WTC11 (cell line): ENCODE results near the gene TLX2. TPM values are rescaled to one million over a fixed set of nuclear protein-coding genes. Genes with fewer than 3 reads are reported as not detected.

Experiments
- ATAC-seq: fragments of 200-7000 bp; cut with Tn5 transposase; 2 replicates; pipeline ENCODE4 v1.10.0; 2021; ENCODE audit warnings: mild to moderate bottlenecking, moderate library complexity
- CTCF ChIA-PET: fragments of 300-600 bp; sonication (Branson Sonifier 250); formaldehyde crosslinking; loops from one replicate; lab custom pipeline; 2021; ENCODE audit warnings: antibody characterized with exemption; lab: Charles Lee
- POLR2A ChIA-PET: fragments of 350-600 bp; sonication (Branson Sonifier 250); formaldehyde crosslinking; loops from one replicate; lab custom pipeline; 2021; ENCODE audit warnings: antibody characterized with exemption; lab: Charles Lee
- DNase-seq: peaks from one replicate; pipeline ENCODE4 v3.0.0; 2021; ENCODE audit warnings: low spot score
- H3K27ac Mint-ChIP-seq: 2 replicates; pipeline ENCODE4 v1.8.0; 2021; ENCODE audit warnings: mixed read lengths
- H3K27me3 Mint-ChIP-seq: 2 replicates; pipeline ENCODE4 v1.8.0; 2021; ENCODE audit warnings: low read depth, mild to moderate bottlenecking, moderate library complexity, mixed read lengths
- H3K36me3 Mint-ChIP-seq: 2 replicates; pipeline ENCODE4 v1.8.0; 2021; ENCODE audit warnings: mixed read lengths
- H3K4me1 Mint-ChIP-seq: 2 replicates; pipeline ENCODE4 v1.8.0; 2022; ENCODE audit warnings: mixed read lengths
- H3K4me3 Mint-ChIP-seq: 2 replicates; pipeline ENCODE4 v1.8.0; 2021; ENCODE audit warnings: mild to moderate bottlenecking, moderate library complexity, mixed read lengths
- H3K9me3 Mint-ChIP-seq: 2 replicates; pipeline ENCODE4 v1.8.0; 2021; ENCODE audit warnings: mixed read lengths
- AFF4 ChIP-seq: sonication (generic); formaldehyde crosslinking; IDR thresholded peaks from 2 replicates; pipeline ENCODE4 v1.8.1; 2023; ENCODE audit warnings: mild to moderate bottlenecking, missing genetic modification reagents, borderline replicate concordance
- ATF3 ChIP-seq: sonication (generic); formaldehyde crosslinking; conservative IDR thresholded peaks from 2 replicates; pipeline ENCODE4 v1.8.1; 2022; ENCODE audit warnings: mild to moderate bottlenecking, missing genetic modification reagents
- ATF6 ChIP-seq: sonication (generic); formaldehyde crosslinking; IDR thresholded peaks from 2 replicates; pipeline ENCODE4 v1.8.1; 2023; ENCODE audit warnings: mild to moderate bottlenecking, missing genetic modification reagents
- CBFB ChIP-seq: sonication (generic); formaldehyde crosslinking; IDR thresholded peaks from 2 replicates; pipeline ENCODE4 v1.8.1; 2022; ENCODE audit warnings: mild to moderate bottlenecking, low read depth, missing genetic modification reagents
- CREB1 ChIP-seq: sonication (generic); formaldehyde crosslinking; IDR thresholded peaks from 2 replicates; pipeline ENCODE4 v1.8.0; 2023; ENCODE audit warnings: mild to moderate bottlenecking, missing genetic modification reagents
- CREM ChIP-seq: sonication (generic); formaldehyde crosslinking; IDR thresholded peaks from 2 replicates; pipeline ENCODE4 v1.8.1; 2022; ENCODE audit warnings: mild to moderate bottlenecking, missing genetic modification reagents, moderate library complexity
- E2F5 ChIP-seq: sonication (generic); formaldehyde crosslinking; IDR thresholded peaks from 2 replicates; pipeline ENCODE4 v1.8.1; 2022; ENCODE audit warnings: mild to moderate bottlenecking, moderate library complexity, missing genetic modification reagents
- EMX1 ChIP-seq: fragments of 250-450 bp; sonication (Bioruptor Pico); IDR thresholded peaks from 2 replicates; pipeline ENCODE4 v1.8.0; 2021; ENCODE audit warnings: mild to moderate bottlenecking
- ESRRA ChIP-seq: sonication (generic); formaldehyde crosslinking; IDR thresholded peaks from 2 replicates; pipeline ENCODE4 v1.8.1; 2022; ENCODE audit warnings: mild to moderate bottlenecking, missing genetic modification reagents, borderline replicate concordance
- OVOL2 ChIP-seq: fragments of 250-450 bp; sonication (Bioruptor Pico); IDR thresholded peaks from 2 replicates; pipeline ENCODE4 v1.9.0; 2021; ENCODE audit warnings: mild to moderate bottlenecking, borderline replicate concordance
- RELA ChIP-seq: sonication (generic); formaldehyde crosslinking; IDR thresholded peaks from 2 replicates; pipeline ENCODE4 v1.8.1; 2022; ENCODE audit warnings: missing genetic modification reagents, mild to moderate bottlenecking, borderline replicate concordance
- ZBTB43 ChIP-seq: sonication (generic); formaldehyde crosslinking; IDR thresholded peaks from 2 replicates; pipeline ENCODE4 v1.8.1; 2023; ENCODE audit warnings: mild to moderate bottlenecking, missing genetic modification reagents
- ZMAT4 ChIP-seq: fragments of 250-450 bp; sonication (Bioruptor Pico); IDR thresholded peaks from 2 replicates; pipeline ENCODE4 v1.9.0; 2021; ENCODE audit warnings: mild to moderate bottlenecking
- ZNF138 ChIP-seq: sonication (generic); formaldehyde crosslinking; conservative IDR thresholded peaks from 2 replicates; pipeline ENCODE4 v1.8.1; 2022; ENCODE audit warnings: mild to moderate bottlenecking, moderate library complexity, missing genetic modification reagents
- ZNF317 ChIP-seq: sonication (generic); formaldehyde crosslinking; IDR thresholded peaks from 2 replicates; pipeline ENCODE4 v1.8.1; 2023; ENCODE audit warnings: low read depth, mild to moderate bottlenecking, moderate library complexity, missing genetic modification reagents, borderline replicate concordance
- ZNF396 ChIP-seq: fragments of 250-450 bp; sonication (Bioruptor Pico); IDR thresholded peaks from 2 replicates; pipeline ENCODE4 v1.8.0; 2021; ENCODE audit warnings: mild to moderate bottlenecking, moderate library complexity, borderline replicate concordance
- ZNF512 ChIP-seq: sonication (generic); formaldehyde crosslinking; IDR thresholded peaks from 2 replicates; pipeline ENCODE4 v1.8.1; 2022; ENCODE audit warnings: missing genetic modification reagents, borderline replicate concordance
- total RNA-seq: library from RNA; stranded (reverse); gene quantifications from 3 replicates; pipeline ENCODE4 v1.2.3, GENCODE V29; 2021

Gene TLX2
- total RNA-seq, 1 experiment from 2014 or later = 0.26 TPM

GRCh38 chr2:74533464-74533863 lies 19.2 kb downstream of the TLX2 start:
- no peak for ATAC-seq
- ChIA-PET POLR2A (no interaction called here), CTCF (interaction anchor here (1.1 kb wide), 1 partner anchor 50 kb away, joined by 3 read pairs; the partner anchor contains the start of gene TTC31)
- no peak for DNase-seq
- no peak for TF ChIP-seq ZNF512 (CRISPR knock-in tag)
- TF ChIP-seq RELA (CRISPR knock-in tag) = no peak
- TF ChIP-seq ZNF317 (CRISPR knock-in tag) = no peak
- TF ChIP-seq ESRRA (CRISPR knock-in tag) = no peak
- TF ChIP-seq ATF3 = no peak
- no peak for TF ChIP-seq AFF4 (CRISPR knock-in tag)
- TF ChIP-seq ZBTB43 (CRISPR knock-in tag) = no peak
- TF ChIP-seq ZNF396 = no peak
- no peak for TF ChIP-seq ATF6
- TF ChIP-seq CBFB (CRISPR knock-in tag) = no peak
- TF ChIP-seq OVOL2 (CRISPR knock-in tag) = no peak
- no peak for TF ChIP-seq ZNF138
- no peak for TF ChIP-seq E2F5 (CRISPR knock-in tag)
- TF ChIP-seq ZMAT4 (CRISPR knock-in tag) = no peak
- TF ChIP-seq, all 79 proteins: peak for 0
- H3K4me1 Mint-ChIP-seq = peaks cover 14% of the 10 kb centered on the region
- no peak overlapping the region for H3K27ac Mint-ChIP-seq
- peaks cover 16% of the 10 kb centered on the region for H3K36me3 Mint-ChIP-seq
- no peaks in the 10 kb centered on the region for H3K9me3 Mint-ChIP-seq
- H3K4me3 Mint-ChIP-seq = no peak overlapping the region
- 0 out of 2 replicates have a peak, but pooled peaks cover 3% of the 10 kb centered on the region for H3K27me3 Mint-ChIP-seq

- H3K4me1 Mint-ChIP-seq = peaks cover 11% of the 10 kb centered on the region
- peaks cover 16% of the 10 kb centered on the region for H3K36me3 Mint-ChIP-seq
- H3K27ac Mint-ChIP-seq = no peak overlapping the region
- no peak overlapping the region for H3K4me3 Mint-ChIP-seq
- ATAC-seq = no peak
- H3K27me3 Mint-ChIP-seq = 0 out of 2 replicates have a peak, but pooled peaks cover 3% of the 10 kb centered on the region
- no peaks in the 10 kb centered on the region for H3K9me3 Mint-ChIP-seq
- CTCF ChIA-PET = no interaction called here
- TF ChIP-seq ZMAT4 (CRISPR knock-in tag) (no peak), EMX1 (CRISPR knock-in tag) (no peak), CREM (no peak), CREB1 (CRISPR knock-in tag) (no peak)
- TF ChIP-seq, all 79 proteins: peak for 0
- no peak for DNase-seq
- POLR2A ChIA-PET = no interaction called here
Observed at GRCh38 chr2:74534411-74534810, 20.2 kb downstream of the TLX2 start.
